Right renal pelvis (tissue), 4 donors: Measurements from ENCODE around the gene WDR11. TPM values are rescaled to one million over a fixed set of nuclear protein-coding genes. Genes with fewer than 3 reads are reported as not detected.
"Not testable (repeated sequence)": the region's sequence is repeated elsewhere in the genome, so short reads cannot be mapped to it uniquely, and the experiment has no call there.

Experiments used
- DNase-seq, 4 donors: peaks; one replicate each; pipeline ENCODE4 v3.0.0-alpha.2; 2013; ENCODE audit warnings: low read depth in 4 of 4, low spot score in 3 of 4, missing footprints in 1 of 4
- polyA plus RNA-seq, 4 donors: library from polyadenylated mRNA; unstranded; fragments of 120-200 nt; gene quantifications; one replicate each; pipeline ENCODE4 v1.2.1, GENCODE V29; 2013; ENCODE audit not compliant: insufficient read length in 4 of 4

The WDR11 gene
- polyA plus RNA-seq, 4 donors, result 59.5 to 77.9 (median 69.1) TPM

GRCh38 chr10:120841522-120842189 lies 9.5 kb upstream of the WDR11 start:
- no peak for DNase-seq

GRCh38 chr10:120854388-120854787 lies 3.2 kb downstream of the WDR11 start:
- no peak for DNase-seq

GRCh38 chr10:120861178-120861855 lies 10.2 kb downstream of the WDR11 start:
- no peak for DNase-seq

GRCh38 chr10:120873741-120874140 lies 22.6 kb downstream of the WDR11 start:
- no peak for DNase-seq

GRCh38 chr10:120883071-120883470 lies 31.9 kb downstream of the WDR11 start:
- DNase-seq, result no peak

- DNase-seq, result no peak
Measured at GRCh38 chr10:120887482-120887881, 36.3 kb downstream of the WDR11 start.

- no peak for DNase-seq
Measured at GRCh38 chr10:120891365-120891764, 40.2 kb downstream of the WDR11 start.

GRCh38 chr10:120894556-120894955 lies 43.4 kb downstream of the WDR11 start:
- DNase-seq, result no peak

- DNase-seq, result no peak
Measured at GRCh38 chr10:120897343-120897742, 46.2 kb downstream of the WDR11 start.

- DNase-seq, result no peak
Measured at GRCh38 chr10:120905268-120905667, 54.1 kb downstream of the WDR11 start.

- no peak for DNase-seq
Measured at GRCh38 chr10:120917521-120918250, 66.5 kb downstream of the WDR11 start.

- DNase-seq, result not testable (repeated sequence)
Measured at GRCh38 chr10:120923886-120924285, 72.7 kb downstream of the WDR11 start.

- DNase-seq, result no peak
Measured at GRCh38 chr10:120926611-120927010, 75.4 kb downstream of the WDR11 start.

- DNase-seq, result no peak
Measured at GRCh38 chr10:120927352-120927751, 76.2 kb downstream of the WDR11 start.

- peak in 2 of 4 donors; percentile 45 to 61 for DNase-seq
Measured at GRCh38 chr10:120929166-120929565, 78.0 kb downstream of the WDR11 start.

GRCh38 chr10:120931423-120931822 lies 80.3 kb downstream of the WDR11 start:
- no peak for DNase-seq

- DNase-seq, result no peak
Measured at GRCh38 chr10:120931999-120932398, 80.8 kb downstream of the WDR11 start.

GRCh38 chr10:120938822-120939221 lies 87.7 kb downstream of the WDR11 start:
- DNase-seq, result no peak

GRCh38 chr10:120940299-120940900 lies 89.2 kb downstream of the WDR11 start:
- no peak for DNase-seq

GRCh38 chr10:120941501-120941900 lies 90.3 kb downstream of the WDR11 start:
- DNase-seq, result no peak

GRCh38 chr10:120942806-120943413 lies 91.7 kb downstream of the WDR11 start:
- peak in 3 of 4 donors; percentile 66 to 81 (median 71) for DNase-seq
